ENCODE data around the gene CTNNA3.

CTNNA3 gene

DNA sequence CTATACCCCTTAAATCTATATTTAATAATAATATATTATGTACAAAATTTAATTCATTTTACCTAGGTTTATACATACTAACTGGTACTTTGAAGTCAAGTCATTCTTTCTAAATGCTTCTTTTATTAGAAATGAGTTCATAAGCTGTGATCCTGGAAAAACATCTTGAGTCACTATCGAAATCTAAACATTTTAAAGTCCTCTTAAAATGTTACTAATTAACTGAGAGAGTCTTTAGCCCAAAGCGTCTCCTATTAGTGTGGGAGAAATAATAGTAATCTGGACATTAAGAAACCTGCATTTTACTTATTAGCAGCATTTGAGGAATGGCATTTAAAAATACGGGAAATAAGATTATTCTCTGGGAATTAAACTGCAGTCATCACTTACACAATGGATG, 142.7 kb downstream of the CTNNA3 start:
- H3K9me3 ChIP-seq: no peaks in the 10 kb centered on the region
- no peaks in the 10 kb centered on the region for H3K4me1 ChIP-seq (ENCODE audit: control insufficient read depth in 1 of 2, insufficient read depth in 1 of 2, low read depth in 1 of 2, low read length in 1 of 2)
- no peaks in the 10 kb centered on the region for H3K36me3 ChIP-seq
- H3K27me3 ChIP-seq: no peaks in the 10 kb centered on the region
- no peak overlapping the region for H3K4me3 ChIP-seq (ENCODE audit: low read depth in 1 of 2, low read length in 1 of 2)
- TF ChIP-seq, protein P1, sequence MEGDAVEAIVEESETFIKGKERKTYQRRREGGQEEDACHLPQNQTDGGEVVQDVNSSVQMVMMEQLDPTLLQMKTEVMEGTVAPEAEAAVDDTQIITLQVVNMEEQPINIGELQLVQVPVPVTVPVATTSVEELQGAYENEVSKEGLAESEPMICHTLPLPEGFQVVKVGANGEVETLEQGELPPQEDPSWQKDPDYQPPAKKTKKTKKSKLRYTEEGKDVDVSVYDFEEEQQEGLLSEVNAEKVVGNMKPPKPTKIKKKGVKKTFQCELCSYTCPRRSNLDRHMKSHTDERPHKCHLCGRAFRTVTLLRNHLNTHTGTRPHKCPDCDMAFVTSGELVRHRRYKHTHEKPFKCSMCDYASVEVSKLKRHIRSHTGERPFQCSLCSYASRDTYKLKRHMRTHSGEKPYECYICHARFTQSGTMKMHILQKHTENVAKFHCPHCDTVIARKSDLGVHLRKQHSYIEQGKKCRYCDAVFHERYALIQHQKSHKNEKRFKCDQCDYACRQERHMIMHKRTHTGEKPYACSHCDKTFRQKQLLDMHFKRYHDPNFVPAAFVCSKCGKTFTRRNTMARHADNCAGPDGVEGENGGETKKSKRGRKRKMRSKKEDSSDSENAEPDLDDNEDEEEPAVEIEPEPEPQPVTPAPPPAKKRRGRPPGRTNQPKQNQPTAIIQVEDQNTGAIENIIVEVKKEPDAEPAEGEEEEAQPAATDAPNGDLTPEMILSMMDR (IDR thresholded peaks at IDR 0.05): no peak
- no peak overlapping the region for H3K27ac ChIP-seq

DNA sequence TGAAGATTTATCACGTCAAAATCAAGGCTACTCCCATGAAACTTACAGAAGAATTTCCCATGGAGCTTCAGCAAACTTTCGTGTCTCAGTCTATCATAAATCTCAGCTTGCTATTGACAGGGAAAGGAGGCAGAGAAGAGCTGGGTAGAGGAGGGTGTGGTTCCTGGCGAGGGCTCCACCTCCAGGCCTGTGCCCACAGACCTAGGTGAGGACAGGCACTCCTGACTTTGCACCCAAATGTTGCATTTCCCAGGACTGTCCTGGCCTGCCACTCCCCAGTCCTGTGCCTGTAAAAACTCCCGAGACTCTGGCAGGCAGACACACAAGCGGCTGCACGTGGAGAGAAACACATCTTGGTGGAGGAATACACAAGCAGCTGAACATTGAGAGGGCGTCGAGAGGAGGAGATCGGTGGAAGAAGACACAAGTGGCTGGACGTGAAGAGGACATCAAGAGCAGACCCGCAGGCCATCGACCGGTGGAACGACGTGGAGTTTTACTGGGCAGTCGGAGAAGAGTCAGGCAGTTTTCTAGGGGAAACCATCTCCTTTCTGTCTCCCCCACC, 145.1 kb downstream of the CTNNA3 start:
- Histone ChIP-seq H3K4me3 (ENCODE audit: low read depth in 1 of 2, low read length in 1 of 2) (no peak overlapping the region), H3K36me3 (no peaks in the 10 kb centered on the region), H3K9me3 (no peaks in the 10 kb centered on the region), H3K4me1 (ENCODE audit: control insufficient read depth in 1 of 2, insufficient read depth in 1 of 2, low read depth in 1 of 2, low read length in 1 of 2) (no peaks in the 10 kb centered on the region), H3K27me3 (no peaks in the 10 kb centered on the region), H3K27ac (no peak overlapping the region)
- TF ChIP-seq, protein P1 (IDR thresholded peaks at IDR 0.05): no peak

DNA sequence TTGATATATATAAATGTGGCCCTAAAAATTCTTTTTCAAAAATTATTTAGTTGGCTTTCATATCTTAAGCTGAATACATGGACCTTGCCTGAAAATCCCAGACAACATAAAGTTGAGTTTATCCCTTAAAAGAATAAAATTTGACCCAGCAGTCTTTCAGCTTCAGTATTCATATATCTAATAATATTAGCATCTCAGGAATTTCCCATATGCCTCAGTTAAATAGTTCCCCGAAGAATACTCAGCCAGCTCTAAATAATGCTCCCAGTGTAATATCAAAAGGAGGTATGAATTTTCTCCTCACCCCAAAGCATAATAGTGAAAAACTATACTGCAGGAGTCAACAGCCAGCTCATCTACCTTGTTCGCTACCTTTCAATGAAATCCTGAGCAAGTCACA, 145.9 kb downstream of the CTNNA3 start:
- TF ChIP-seq, protein P1 (IDR thresholded peaks at IDR 0.05): no peak
- no peaks in the 10 kb centered on the region for H3K4me1 ChIP-seq (ENCODE audit: control insufficient read depth in 1 of 2, insufficient read depth in 1 of 2, low read depth in 1 of 2, low read length in 1 of 2)
- H3K9me3 ChIP-seq: no peaks in the 10 kb centered on the region
- no peaks in the 10 kb centered on the region for H3K27me3 ChIP-seq
- no peaks in the 10 kb centered on the region for H3K36me3 ChIP-seq
- no peak overlapping the region for H3K4me3 ChIP-seq (ENCODE audit: low read depth in 1 of 2, low read length in 1 of 2)
- H3K27ac ChIP-seq: no peak overlapping the region

DNA sequence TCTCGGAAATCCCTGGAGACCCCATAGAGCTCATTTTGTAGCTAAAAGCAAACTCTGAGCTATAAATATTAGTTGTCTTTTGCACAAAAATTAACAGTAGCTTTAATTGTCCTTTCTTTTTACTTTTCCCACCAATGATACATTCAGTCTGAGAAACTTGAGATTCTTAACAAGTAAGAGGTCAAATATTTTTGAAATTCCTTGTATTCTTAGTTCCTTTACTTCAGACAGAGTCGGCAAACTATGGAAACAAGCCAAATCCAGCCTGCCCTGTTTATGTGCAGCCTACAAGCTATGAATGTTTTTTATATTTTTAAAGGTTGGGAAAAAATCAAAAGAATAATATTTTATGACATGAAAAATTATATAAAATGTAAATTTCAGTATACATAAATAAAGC, 146.6 kb downstream of the CTNNA3 start:
- Histone ChIP-seq H3K4me3 (ENCODE audit: low read depth in 1 of 2, low read length in 1 of 2) (no peak overlapping the region), H3K36me3 (no peaks in the 10 kb centered on the region)
- TF ChIP-seq, protein P1 (IDR thresholded peaks at IDR 0.05): no peak

DNA sequence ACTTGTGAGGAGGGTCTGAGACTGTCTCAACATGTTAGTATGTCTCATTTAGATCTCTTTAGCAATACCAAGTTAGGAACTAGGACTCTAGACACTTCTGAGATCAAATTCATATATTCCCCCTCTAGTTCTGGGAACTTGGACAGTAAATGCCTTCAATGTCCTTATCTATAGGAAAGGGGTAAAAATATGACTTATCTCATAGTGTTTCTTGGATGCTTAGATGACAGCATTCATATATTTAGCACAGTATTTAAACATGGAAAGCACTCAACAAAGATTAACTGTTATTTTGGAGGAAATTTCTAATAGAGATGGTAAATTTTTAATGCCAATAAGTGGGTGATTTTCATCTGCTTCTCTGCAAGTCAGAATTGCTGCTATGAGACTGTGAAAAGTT, 154.6 kb downstream of the CTNNA3 start:
- Histone ChIP-seq H3K36me3 (no peaks in the 10 kb centered on the region), H3K27ac (no peak overlapping the region), H3K9me3 (no peaks in the 10 kb centered on the region), H3K4me3 (ENCODE audit: low read depth in 1 of 2, low read length in 1 of 2) (no peak overlapping the region), H3K27me3 (peaks cover 3% of the 10 kb centered on the region), H3K4me1 (ENCODE audit: control insufficient read depth in 1 of 2, insufficient read depth in 1 of 2, low read depth in 1 of 2, low read length in 1 of 2) (no peaks in the 10 kb centered on the region)
- TF ChIP-seq, protein P1 (IDR thresholded peaks at IDR 0.05): no peak

More for the DNA sequence above, 146.6 kb downstream of the CTNNA3 start:
- no peaks in the 10 kb centered on the region for H3K4me1 ChIP-seq (ENCODE audit: control insufficient read depth in 1 of 2, insufficient read depth in 1 of 2, low read depth in 1 of 2, low read length in 1 of 2)
- no peaks in the 10 kb centered on the region for H3K9me3 ChIP-seq
- no peaks in the 10 kb centered on the region for H3K27me3 ChIP-seq
- H3K27ac ChIP-seq: no peak overlapping the region

DNA sequence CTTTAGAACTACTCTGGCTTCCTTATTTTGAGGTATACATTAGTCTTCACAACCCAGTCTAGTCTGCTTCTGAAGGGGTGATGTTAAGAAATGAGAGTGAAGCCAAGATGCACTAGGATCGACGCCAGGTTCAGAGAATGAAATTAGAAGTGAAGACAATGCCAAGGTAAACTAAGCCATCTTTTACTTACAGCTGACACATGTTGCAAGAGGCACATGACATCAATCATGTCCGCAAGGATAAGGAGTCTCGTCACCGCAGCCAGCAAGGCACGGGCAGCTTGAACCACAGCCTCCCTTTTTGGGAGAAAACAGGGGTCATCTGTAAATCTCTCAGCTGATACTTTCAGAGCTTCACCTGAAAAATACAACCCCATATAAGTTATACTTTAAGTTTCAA, 156.7 kb downstream of the CTNNA3 start:
- peaks cover 3% of the 10 kb centered on the region for H3K27me3 ChIP-seq
- TF ChIP-seq, protein P1 (IDR thresholded peaks at IDR 0.05): no peak
- H3K4me3 ChIP-seq (ENCODE audit: low read depth in 1 of 2, low read length in 1 of 2): no peak overlapping the region
- no peaks in the 10 kb centered on the region for H3K9me3 ChIP-seq
- H3K27ac ChIP-seq: no peak overlapping the region
- no peaks in the 10 kb centered on the region for H3K4me1 ChIP-seq (ENCODE audit: control insufficient read depth in 1 of 2, insufficient read depth in 1 of 2, low read depth in 1 of 2, low read length in 1 of 2)
- H3K36me3 ChIP-seq: no peaks in the 10 kb centered on the region
